Neural progenitor cell (in vitro differentiated cells): ENCODE measurements around the gene TTC19. TPM values are rescaled to one million over a fixed set of nuclear protein-coding genes. Genes with fewer than 3 reads are reported as not detected.
"Not testable (repeated sequence)": the region's sequence is repeated elsewhere in the genome, so short reads cannot be mapped to it uniquely, and the experiment has no call there.

ENCODE experiments used
- DNase-seq: peaks from one replicate; pipeline ENCODE4 v3.0.0-alpha.2; 2016; ENCODE audit warnings: low spot score
- H2AFZ ChIP-seq: fragments of 200-600 bp; sonication (generic); replicated peaks from 2 replicates; pipeline ENCODE4 v1.6.1; 2016; ENCODE audit warnings: antibody characterized with exemption
- H3F3A ChIP-seq: fragments of 200-600 bp; sonication (generic); 2 replicates; pipeline ENCODE4 v1.6.1; 2016; ENCODE audit warnings: antibody characterized with exemption, low read depth
- H3K27ac ChIP-seq: fragments of 200-600 bp; sonication (generic); 2 replicates; pipeline ENCODE4 v1.5.1; 2016; ENCODE audit warnings: mild to moderate bottlenecking
- H3K27me3 ChIP-seq: fragments of 200-600 bp; sonication (generic); 2 replicates; pipeline ENCODE4 v1.6.1; 2016; ENCODE audit warnings: mild to moderate bottlenecking, moderate library complexity
- H3K36me3 ChIP-seq: fragments of 200-600 bp; sonication (generic); 2 replicates; pipeline ENCODE4 v1.5.1; 2016
- H3K4me1 ChIP-seq: fragments of 200-600 bp; sonication (generic); 2 replicates; pipeline ENCODE4 v1.6.1; 2016; ENCODE audit warnings: mixed run types
- H3K4me2 ChIP-seq: fragments of 200-600 bp; sonication (generic); 2 replicates; pipeline ENCODE4 v1.6.1; 2016
- H3K4me3 ChIP-seq: fragments of 200-600 bp; sonication (generic); 2 replicates; pipeline ENCODE4 v1.5.1; 2016
- H3K79me2 ChIP-seq: fragments of 200-600 bp; sonication (generic); 2 replicates; pipeline ENCODE4 v1.6.1; 2016; ENCODE audit warnings: low read depth
- H3K9ac ChIP-seq: fragments of 200-600 bp; sonication (generic); 2 replicates; pipeline ENCODE4 v1.6.1; 2016
- H3K9me3 ChIP-seq: fragments of 200-600 bp; sonication (generic); 2 replicates; pipeline ENCODE4 v1.5.1; 2016; ENCODE audit warnings: low read depth
- H4K20me1 ChIP-seq: fragments of 200-600 bp; sonication (generic); 2 replicates; pipeline ENCODE4 v1.6.1; 2016; ENCODE audit warnings: low read depth
- H3K27ac Mint-ChIP-seq: 3 replicates; pipeline ENCODE4 v1.8.0; 2021; ENCODE audit warnings: mixed read lengths
- H3K27me3 Mint-ChIP-seq: 2 replicates; pipeline ENCODE4 v1.8.0; 2022; ENCODE audit warnings: low read depth, mild to moderate bottlenecking, inconsistent platforms, moderate library complexity, mixed read lengths; ENCODE audit not compliant: insufficient read depth
- H3K36me3 Mint-ChIP-seq: 3 replicates; pipeline ENCODE4 v1.8.0; 2021; ENCODE audit warnings: mixed read lengths
- H3K4me1 Mint-ChIP-seq: 3 replicates; pipeline ENCODE4 v1.8.0; 2021; ENCODE audit warnings: mixed read lengths
- H3K4me3 Mint-ChIP-seq: 3 replicates; pipeline ENCODE4 v1.8.0; 2021; ENCODE audit warnings: mild to moderate bottlenecking, moderate library complexity, mixed read lengths
- H3K9me3 Mint-ChIP-seq: 3 replicates; pipeline ENCODE4 v1.8.0; 2020; ENCODE audit warnings: mixed read lengths
- CTCF ChIP-seq: fragments of 200-600 bp; sonication (generic); IDR thresholded peaks from 2 replicates; pipeline ENCODE4 v1.5.1; 2017; ENCODE audit warnings: antibody characterized with exemption, mild to moderate bottlenecking
- EZH2 ChIP-seq: fragments of 200-600 bp; sonication (generic); IDR thresholded peaks from 2 replicates; pipeline ENCODE4 v1.6.1; 2017; ENCODE audit warnings: antibody characterized with exemption, mild to moderate bottlenecking, moderate library complexity
- EZH2phosphoT487 ChIP-seq: fragments of 200-600 bp; sonication (generic); IDR thresholded peaks from 2 replicates; pipeline ENCODE4 v1.6.1; 2017; ENCODE audit warnings: antibody characterized with exemption
- total RNA-seq: library from RNA; depleted of rRNA; stranded (reverse); fragments of >200 nt; gene quantifications from 2 replicates; pipeline ENCODE4 v1.2.3, GENCODE V29; 2015; ENCODE audit warnings: low replicate concordance

The TTC19 gene
- total RNA-seq, 1 donor from 2014 or later: 52.9 TPM

GRCh38 chr17:15978606-15979005 is 21.0 kb upstream of the TTC19 start:
- Histone ChIP-seq H3K79me2 (no peaks in the 10 kb centered on the region), H3K4me1 (no peaks in the 10 kb centered on the region), H3K27me3 (no peaks in the 10 kb centered on the region), H3K4me3 (no peak overlapping the region), H3K36me3 (no peaks in the 10 kb centered on the region), H3K4me2 (no peak overlapping the region), H3F3A (peaks cover 5% of the 10 kb centered on the region), H4K20me1 (no peaks in the 10 kb centered on the region), H3K9ac (no peak overlapping the region), H3K27ac (no peak overlapping the region), H2AFZ (no peak overlapping the region), H3K9me3 (no peaks in the 10 kb centered on the region)
- Mint-ChIP-seq H3K27me3 (no peaks in the 10 kb centered on the region), H3K36me3 (peaks cover 44% of the 10 kb centered on the region), H3K4me3 (no peak overlapping the region), H3K4me1 (peaks cover 2% of the 10 kb centered on the region), H3K9me3 (peaks cover 3% of the 10 kb centered on the region), H3K27ac (no peak overlapping the region)
- TF ChIP-seq EZH2phosphoT487 (no peak), EZH2 (no peak), CTCF (no peak)
- DNase-seq: no peak

DNA sequence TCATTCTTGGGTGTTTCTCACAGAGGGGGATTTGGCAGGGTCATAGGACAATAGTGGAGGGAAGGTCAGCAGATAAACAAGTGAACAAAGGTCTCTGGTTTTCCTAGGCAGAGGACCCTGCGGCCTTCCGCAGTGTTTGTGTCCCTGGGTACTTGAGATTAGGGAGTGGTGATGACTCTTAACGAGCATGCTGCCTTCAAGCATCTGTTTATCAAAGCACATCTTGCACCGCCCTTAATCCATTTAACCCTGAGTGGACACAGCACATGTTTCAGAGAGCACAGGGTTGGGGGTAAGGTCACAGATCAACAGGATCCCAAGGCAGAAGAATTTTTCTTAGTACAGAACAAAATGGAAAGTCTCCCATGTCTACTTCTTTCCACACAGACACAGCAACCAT is 20.6 kb upstream of the TTC19 start:
- not testable (repeated sequence) for H4K20me1 ChIP-seq, H3K4me1 Mint-ChIP-seq, H3K27ac Mint-ChIP-seq, H3K27ac ChIP-seq, H2AFZ ChIP-seq, H3K27me3 ChIP-seq, H3K9me3 ChIP-seq, H3K36me3 ChIP-seq, H3K27me3 Mint-ChIP-seq, H3K4me1 ChIP-seq, H3K4me3 ChIP-seq, H3K9me3 Mint-ChIP-seq, H3K9ac ChIP-seq, H3K79me2 ChIP-seq, H3K4me3 Mint-ChIP-seq, H3K4me2 ChIP-seq, DNase-seq, H3F3A ChIP-seq
- peaks cover 44% of the 10 kb centered on the region for H3K36me3 Mint-ChIP-seq

DNA sequence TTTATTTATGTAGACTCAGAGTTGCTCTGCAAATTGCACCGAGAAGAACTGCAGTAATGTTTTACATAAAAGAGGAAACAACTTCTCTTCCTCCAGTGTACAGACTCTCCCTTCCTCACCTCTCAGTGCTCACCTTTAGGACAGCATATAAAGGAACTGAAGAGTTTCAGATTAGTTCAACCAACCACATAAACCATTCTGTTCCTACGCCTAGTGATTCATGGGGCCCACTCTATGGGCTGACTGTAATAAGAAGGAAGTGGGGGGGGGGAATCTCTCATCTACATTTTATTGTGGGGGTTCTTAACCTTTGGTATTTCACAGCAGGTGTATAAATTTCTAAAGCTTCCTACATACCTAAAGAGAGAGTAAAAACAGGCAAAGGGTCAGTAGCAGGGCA is 18.4 kb upstream of the TTC19 start:
- no peak for DNase-seq
- H3K4me1 ChIP-seq: no peaks in the 10 kb centered on the region
- no peaks in the 10 kb centered on the region for H3K79me2 ChIP-seq
- Mint-ChIP-seq H3K27ac (no peak overlapping the region), H3K9me3 (peaks cover 3% of the 10 kb centered on the region), H3K4me3 (no peak overlapping the region), H3K27me3 (no peaks in the 10 kb centered on the region), H3K4me1 (peaks cover 4% of the 10 kb centered on the region), H3K36me3 (peaks cover 44% of the 10 kb centered on the region)
- peaks cover 5% of the 10 kb centered on the region for H3F3A ChIP-seq
- no peak for TF ChIP-seq CTCF
- TF ChIP-seq EZH2phosphoT487: no peak
- TF ChIP-seq EZH2: no peak
- no peaks in the 10 kb centered on the region for H3K9me3 ChIP-seq
- no peak overlapping the region for H3K4me3 ChIP-seq
- H3K27me3 ChIP-seq: no peaks in the 10 kb centered on the region
- H3K36me3 ChIP-seq: peaks cover 4% of the 10 kb centered on the region
- no peaks in the 10 kb centered on the region for H4K20me1 ChIP-seq
- H2AFZ ChIP-seq: no peak overlapping the region
- H3K9ac ChIP-seq: no peak overlapping the region
- H3K4me2 ChIP-seq: no peak overlapping the region
- no peak overlapping the region for H3K27ac ChIP-seq

GRCh38 chr17:15981646-15982580 is 17.7 kb upstream of the TTC19 start:
- Histone ChIP-seq H3F3A (peaks cover 1% of the 10 kb centered on the region), H3K36me3 (peaks cover 10% of the 10 kb centered on the region), H3K4me3 (no peak overlapping the region), H2AFZ (no peak overlapping the region), H3K79me2 (no peaks in the 10 kb centered on the region), H3K4me2 (no peak overlapping the region), H3K27me3 (no peaks in the 10 kb centered on the region), H3K4me1 (no peaks in the 10 kb centered on the region), H3K9ac (no peak overlapping the region), H4K20me1 (no peaks in the 10 kb centered on the region), H3K9me3 (no peaks in the 10 kb centered on the region), H3K27ac (no peak overlapping the region)
- TF ChIP-seq CTCF: no peak
- TF ChIP-seq EZH2: no peak
- TF ChIP-seq EZH2phosphoT487: no peak
- no peak for DNase-seq
- Mint-ChIP-seq H3K36me3 (peaks cover 47% of the 10 kb centered on the region), H3K27me3 (no peaks in the 10 kb centered on the region), H3K4me3 (no peak overlapping the region), H3K4me1 (peaks cover 4% of the 10 kb centered on the region), H3K27ac (no peak overlapping the region), H3K9me3 (peaks cover 3% of the 10 kb centered on the region)
